Peyer's patch (tissue), 4 donors: ENCODE data around the gene KCNMA1.

Experiments used
- POLR2A ChIP-seq, 2 donors: fragments of 450-650 bp; IDR thresholded peaks; one replicate each; pipeline ENCODE4 v1.5.1; 2017; ENCODE audit warnings: antibody characterized with exemption in 2 of 2, mild to moderate bottlenecking in 2 of 2, moderate library complexity in 2 of 2
- TF ChIP-seq, protein P1 (sequence below), 6 experiments: fragments of 450-650 bp in 4 of 6; fragments of 200-600 bp in 2 of 6; sonication (generic) in 1 of 6; IDR thresholded peaks; one replicate each; pipeline ENCODE4 v1.5.1; 2017 to 2019; ENCODE audit warnings: antibody characterized with exemption in 6 of 6, mild to moderate bottlenecking in 3 of 6, moderate library complexity in 1 of 6

DNA sequence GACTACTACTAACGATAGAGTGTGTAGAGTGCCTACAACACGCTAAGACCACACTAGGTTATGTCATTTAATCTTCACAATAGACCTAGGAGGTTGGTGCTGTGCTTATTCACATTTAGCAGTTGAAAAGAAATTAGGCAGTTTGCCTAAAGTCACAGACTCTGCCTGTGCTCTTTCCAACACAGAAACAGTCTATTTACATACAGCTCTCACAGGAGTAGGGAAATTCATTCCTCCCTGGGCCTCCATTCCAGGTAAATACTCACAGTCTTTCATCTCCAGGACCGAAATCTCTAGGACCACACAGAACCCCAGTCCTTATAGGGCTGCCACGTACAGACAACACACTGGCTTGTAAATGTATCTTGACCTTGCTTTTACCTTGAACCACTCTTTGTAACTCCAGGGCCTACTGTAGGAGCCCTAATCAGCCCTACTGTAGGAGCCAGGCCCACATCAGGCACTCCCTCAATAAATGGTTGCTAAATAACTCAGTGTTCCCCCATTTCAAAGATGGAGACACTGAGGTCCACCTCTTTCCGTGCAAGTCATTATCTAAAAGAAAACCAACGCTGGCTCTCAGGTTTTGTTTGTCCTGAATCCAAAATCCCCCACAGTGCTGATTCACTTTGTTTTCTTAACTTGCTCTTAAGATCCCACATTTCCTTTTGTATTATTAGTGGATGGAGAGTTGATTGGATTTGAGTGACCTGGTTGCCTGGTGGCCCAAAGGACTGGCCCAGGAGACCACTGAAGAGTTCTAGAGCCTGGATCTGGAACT is 146.9 kb downstream of the KCNMA1 start:
- TF ChIP-seq, protein P1, sequence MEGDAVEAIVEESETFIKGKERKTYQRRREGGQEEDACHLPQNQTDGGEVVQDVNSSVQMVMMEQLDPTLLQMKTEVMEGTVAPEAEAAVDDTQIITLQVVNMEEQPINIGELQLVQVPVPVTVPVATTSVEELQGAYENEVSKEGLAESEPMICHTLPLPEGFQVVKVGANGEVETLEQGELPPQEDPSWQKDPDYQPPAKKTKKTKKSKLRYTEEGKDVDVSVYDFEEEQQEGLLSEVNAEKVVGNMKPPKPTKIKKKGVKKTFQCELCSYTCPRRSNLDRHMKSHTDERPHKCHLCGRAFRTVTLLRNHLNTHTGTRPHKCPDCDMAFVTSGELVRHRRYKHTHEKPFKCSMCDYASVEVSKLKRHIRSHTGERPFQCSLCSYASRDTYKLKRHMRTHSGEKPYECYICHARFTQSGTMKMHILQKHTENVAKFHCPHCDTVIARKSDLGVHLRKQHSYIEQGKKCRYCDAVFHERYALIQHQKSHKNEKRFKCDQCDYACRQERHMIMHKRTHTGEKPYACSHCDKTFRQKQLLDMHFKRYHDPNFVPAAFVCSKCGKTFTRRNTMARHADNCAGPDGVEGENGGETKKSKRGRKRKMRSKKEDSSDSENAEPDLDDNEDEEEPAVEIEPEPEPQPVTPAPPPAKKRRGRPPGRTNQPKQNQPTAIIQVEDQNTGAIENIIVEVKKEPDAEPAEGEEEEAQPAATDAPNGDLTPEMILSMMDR (IDR thresholded peaks at IDR 0.05) = no peak
- TF ChIP-seq POLR2A (IDR thresholded peaks at IDR 0.05) = no peak
